GM19099 (cell line): Measurements from ENCODE around the gene LCT.

Experiments used
- POLR2A ChIP-seq: IDR thresholded peaks from 3 replicates; pipeline ENCODE4 v1.6.1; 2011; ENCODE audit warnings: low read depth; ENCODE audit not compliant: insufficient read length; ENCODE audit errors: extremely low read depth

LCT gene

DNA sequence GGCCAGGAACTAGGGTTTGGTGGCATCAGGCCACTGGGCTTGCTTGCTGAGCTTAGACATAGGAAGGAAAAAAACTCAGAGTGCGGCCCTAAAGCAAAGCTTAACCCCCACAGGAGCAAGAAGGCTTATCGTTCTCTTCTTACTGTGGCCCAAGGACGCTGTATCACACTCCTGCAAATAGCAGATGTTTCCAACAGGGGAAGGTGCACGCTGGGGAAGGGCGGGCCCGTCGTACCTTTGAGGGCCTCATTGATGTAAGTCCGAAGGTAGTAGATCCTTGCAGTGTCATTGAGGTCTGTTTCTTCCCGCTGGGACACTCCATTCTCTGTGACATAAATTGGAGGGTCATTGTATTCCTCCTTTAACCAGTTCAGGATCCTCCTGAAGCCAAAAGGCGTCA is 46.6 kb downstream of the LCT start:
- TF ChIP-seq POLR2A, result no peak

DNA sequence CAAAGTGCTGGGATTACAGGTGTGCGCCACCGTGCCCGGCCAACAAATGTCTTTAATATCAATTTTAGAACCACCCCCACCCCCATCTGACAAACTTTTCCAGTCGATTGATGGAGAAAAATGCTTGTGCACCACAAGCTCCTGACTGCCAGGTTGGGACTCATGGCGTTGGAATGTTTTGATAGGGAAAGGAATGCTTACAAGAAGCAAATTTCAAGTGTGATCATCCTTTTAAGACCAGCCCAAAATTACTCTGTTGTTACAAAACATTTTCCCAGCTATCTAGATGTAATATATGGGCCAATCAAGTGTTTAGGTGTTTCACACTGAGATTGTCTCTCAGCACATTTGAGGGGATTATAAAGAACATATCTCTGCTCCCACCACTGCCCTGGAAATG is 50.2 kb downstream of the LCT start:
- no peak for TF ChIP-seq POLR2A

DNA sequence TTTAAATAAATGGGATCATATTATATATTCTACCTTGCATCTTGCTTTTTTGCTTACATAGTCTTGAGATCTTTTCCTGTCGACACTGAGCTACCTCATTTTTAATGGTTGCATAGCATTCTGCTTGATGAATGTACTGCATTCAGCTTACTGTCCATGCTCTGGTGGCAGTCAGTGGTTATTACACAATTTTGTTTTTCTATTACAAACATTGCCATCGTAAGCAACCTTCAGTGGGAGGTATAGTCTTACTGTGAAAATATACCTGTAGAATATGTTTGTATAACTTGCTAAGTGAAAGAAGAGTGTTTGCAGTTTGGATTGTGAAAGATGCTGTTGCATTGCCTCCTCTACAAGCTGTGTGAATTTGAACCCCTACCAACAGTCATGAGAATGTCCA is 52.0 kb downstream of the LCT start:
- no peak for TF ChIP-seq POLR2A

DNA sequence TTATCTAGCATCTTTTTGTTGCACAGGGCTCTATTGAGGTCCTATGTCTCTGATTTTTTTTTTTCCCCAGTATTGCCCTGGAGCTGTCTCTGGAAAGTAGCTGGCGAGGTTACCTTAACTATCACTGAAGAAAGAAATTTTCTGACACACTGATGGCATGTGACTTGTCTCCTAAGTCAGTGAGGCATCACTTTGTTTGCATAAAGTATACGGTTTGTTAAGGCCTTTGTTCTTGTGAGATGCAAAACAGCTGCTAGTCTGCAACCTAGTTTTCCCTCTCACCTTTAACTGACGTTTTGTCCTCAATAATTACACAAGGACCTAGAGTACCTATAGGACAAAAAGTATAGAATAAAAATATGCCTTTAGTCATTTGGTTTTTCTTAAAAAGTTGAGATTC is 53.5 kb downstream of the LCT start:
- no peak for TF ChIP-seq POLR2A

DNA sequence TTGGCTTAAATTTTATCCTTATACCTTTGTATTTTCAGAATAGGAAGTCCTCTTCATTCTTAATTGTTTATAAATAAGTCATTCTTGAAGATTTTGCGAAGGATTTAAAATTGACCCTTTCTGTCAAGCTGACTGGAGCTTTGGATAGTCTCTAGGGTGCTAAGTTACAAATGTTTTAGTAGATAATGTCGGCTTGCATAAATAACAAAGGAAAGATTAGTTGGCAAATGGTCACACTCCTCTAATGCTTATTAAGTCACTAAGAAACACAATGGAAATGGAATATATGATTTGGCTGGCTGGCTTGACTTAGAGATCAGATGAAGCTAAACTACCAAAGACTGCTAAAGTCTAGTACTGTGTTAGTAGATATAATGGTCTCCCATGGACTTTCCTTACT is 54.8 kb downstream of the LCT start:
- TF ChIP-seq POLR2A, result no peak

DNA sequence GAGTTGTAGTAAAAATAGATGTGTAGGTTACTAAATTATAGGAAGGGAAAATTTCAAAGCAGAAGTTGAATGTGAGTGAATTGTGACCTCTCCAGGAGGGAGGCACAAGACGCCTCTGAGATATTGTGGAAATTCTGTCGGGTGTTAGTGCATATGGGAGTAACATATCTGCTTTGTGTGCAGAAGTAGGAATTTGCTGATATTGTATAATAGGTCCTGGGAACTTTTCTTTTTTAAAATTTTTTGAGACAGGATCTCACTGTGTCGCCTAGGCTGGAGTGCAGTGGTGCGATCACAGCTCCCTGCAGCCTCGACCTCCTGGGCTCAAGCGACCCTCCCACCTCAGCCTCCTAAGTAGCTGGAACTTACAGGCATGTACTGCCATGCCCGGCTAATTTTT is 60.6 kb downstream of the LCT start:
- TF ChIP-seq POLR2A, result no peak

DNA sequence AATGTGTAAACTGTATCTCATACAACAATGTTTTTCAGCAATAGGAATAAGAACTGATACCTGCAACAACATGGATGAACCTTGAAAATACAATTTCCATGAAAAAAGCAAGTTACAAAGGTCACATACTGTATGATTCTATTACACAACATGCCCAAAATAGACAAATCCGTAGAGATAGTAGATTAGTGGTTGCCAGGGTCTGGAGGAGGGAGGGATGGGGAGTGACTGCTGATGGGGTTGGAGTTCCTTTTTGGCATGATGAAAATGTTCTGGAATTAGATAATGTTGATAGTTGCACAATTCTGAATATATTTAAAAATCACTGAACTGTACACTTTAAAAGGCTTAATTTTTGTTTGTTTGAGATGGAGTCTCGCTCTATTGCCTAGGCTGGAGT is 61.6 kb downstream of the LCT start:
- no peak for TF ChIP-seq POLR2A

DNA sequence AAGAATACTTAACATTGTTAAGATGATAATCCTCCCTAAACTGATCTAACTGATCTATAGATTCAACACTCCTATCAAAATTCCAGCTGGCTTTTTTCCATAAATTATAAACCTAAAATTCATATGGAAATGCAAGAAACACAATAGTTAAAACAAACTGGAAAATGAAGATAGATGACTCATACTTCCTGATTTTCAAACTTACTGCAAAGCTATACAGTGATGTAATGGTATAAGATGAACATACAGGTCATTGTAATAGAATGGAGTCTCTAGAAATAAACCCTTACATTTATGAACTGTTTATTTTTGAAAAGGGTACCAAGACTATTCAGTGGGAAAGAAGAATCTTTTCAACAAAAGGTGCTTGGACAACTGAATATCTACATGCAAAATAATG is 63.1 kb downstream of the LCT start:
- no peak for TF ChIP-seq POLR2A

DNA sequence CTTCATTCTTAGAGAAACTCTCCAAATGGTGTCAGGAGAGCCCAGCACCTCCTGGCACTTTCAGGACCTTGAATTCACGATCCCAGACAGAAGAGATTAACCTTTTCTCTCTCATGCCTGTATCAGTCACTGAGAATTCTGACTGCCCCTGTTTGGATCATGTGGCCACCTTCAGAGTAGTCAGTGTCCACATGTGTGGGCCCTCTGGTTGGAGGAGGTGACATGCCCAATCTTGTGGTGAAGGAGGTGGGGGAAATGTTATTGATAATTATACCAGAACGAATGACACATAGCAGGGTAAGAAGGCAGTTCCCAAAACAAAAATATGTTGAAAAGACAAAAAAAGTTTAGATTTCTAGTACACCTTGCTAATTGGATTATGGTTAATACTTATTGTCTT is 63.7 kb downstream of the LCT start:
- TF ChIP-seq POLR2A, result no peak

DNA sequence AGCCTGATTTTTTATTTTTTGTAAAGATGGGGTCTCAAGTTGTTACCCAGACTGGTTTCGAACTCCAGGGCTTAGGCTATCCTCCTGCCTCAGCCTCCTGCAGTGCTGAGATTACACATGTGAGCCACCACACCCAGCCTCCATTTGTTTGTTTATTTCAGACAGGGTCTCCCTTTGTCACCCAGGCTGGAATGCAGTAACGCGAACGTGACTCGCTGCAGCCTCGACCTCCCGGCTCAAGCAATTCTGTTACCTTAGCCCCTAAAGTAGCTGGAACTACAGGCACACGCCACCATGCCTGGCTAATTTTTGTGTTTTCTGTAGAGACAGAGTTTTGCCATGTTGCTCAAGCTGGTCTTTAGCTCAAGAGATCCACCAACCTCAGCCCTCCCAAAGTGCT is 68.1 kb downstream of the LCT start:
- no peak for TF ChIP-seq POLR2A

DNA sequence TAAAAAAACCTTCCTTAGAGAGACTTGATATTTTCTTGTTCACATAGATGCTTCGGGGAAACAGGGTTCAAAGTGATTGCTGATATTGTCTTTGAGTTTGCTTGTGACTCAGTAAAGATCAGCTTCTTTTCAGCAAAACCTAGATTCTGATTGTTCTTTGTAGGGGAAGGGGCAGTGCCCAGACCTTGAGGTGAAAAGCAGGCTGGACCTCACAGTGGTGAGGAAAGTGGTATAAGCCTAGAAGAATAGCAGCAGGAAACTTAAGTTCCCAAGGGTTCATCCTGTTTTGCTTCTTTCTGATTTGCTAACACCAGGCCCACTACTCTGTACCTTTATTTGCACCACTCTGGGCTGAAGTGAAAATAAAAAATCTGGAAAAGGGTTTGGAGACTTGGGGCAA is 74.5 kb downstream of the LCT start:
- TF ChIP-seq POLR2A, result no peak

DNA sequence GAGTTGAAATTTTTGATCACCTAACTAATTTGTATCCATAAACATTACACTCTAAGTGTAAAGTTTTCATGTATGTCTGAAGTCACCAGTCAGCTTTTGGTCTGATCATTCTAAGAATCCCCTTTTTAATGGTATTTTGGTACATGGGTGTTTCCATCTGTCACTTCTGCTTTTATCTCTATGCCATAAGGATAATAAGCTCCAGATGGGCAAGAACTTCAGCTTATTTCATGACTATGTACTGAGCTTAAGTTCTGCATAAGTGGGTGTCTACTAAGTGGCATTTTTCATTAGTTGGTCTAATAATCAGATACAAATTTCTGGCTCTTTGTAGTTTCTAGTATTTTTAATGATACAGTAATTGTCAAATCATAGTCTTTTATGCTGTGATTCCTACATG is 75.0 kb downstream of the LCT start:
- TF ChIP-seq POLR2A, result no peak

DNA sequence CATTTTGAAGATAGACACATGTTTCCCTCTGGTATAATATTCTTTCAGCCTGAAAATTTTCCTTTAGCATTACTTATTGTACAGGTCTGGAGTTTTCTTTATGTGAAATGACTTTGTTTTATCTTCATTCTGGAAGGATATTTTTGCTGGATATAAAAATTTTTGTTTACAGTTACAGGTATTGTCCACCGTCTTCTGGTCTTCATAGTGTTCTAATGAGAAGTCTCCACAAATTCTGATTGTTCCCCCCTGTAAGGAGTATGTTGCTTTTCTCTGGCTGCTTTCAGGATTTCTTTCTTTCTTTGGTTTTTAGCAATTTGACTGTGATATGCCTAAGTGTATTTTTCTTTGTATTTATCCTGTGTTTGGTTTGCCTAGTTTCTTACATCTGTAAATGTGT is 80.3 kb downstream of the LCT start:
- TF ChIP-seq POLR2A, result no peak

DNA sequence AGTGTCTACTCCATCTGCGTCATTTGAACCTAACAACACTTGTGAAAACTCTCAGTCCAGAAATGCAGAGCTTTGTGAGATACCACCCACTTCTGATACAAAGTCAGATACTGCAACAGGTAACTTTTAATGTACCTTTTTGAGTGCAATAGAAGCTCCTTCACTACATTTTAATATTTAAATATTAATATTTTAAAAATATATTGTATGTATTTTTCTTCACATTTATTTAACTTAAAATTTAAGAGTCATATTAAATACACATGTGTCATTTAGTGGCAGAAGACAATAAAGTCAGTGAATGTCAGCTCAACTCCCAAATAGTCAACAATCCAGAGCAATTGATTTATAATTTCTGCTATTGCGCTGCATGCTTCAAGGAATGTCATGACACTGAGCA is 81.4 kb downstream of the LCT start:
- TF ChIP-seq POLR2A, result no peak

DNA sequence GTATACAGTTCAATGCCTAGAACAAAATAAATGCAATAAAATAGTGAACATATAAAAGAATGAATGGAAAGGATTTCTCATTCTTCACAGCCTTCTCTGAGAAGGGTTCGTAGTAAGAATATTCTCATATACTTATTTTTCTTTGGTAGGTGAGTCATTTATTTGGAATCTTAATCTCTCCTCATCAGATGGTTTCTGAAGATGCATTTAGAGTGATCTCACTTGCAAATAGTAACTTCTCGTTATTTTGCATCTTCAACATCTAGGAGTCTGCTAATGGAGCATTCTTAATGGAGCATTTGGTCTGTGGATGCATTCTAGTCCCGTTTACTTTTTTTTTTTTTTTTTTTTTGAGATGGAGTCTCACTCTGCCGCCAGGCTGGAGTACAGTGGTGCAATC is 91.4 kb downstream of the LCT start:
- no peak for TF ChIP-seq POLR2A

DNA sequence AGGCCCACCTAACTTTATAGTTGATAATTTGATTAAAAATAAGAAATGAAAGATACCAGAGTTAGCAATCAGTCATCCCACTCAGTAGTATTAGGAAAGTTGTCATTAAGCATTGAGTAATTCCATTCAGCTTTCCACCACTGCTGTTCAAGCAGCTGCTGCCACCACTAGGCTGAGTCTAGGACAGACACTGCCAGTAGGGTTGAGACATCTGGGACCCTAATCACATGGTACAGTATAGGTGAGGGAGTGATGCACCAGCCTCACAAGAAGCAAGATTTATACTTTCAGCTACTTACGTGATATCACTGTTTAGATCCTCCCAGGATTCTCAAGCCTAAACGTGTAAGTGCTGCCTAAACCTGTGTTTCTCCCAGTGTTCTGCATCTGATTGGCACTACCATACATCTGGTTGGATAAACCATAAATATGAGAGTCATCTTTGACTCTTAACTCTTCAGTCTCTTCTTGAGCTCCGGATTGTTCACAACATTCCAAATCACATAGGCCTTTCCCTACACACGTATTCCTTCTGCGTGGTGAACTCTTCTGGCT is 92.1 kb downstream of the LCT start:
- TF ChIP-seq POLR2A, result no peak

DNA sequence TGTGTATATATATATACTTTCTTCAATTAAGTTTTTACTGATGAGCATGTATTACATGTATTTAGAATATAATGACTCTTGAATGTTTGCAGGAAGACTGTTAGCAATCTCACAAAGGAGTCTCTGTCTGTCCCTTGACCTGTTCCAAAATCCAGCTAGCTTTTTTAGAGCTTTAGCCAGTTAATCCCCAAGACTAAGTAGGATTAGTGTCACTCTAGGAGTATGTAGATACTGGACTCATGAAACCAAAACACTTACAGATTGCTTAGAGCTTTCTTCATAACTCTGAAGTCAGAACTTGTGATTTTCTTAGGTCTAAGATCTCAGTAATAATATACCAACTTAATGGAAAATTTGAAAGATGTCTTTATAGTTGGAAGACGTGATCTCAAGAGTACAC is 93.1 kb downstream of the LCT start:
- TF ChIP-seq POLR2A, result no peak
